Suprapubic skin (tissue), 4 donors: ENCODE data around the gene PCSK5.

Experiments used
- CTCF ChIP-seq, 2 donors: fragments of 200-600 bp in 1 of 2; fragments of 450-650 bp in 1 of 2; sonication (generic) in 1 of 2; IDR thresholded peaks; one replicate each; pipeline ENCODE4 v1.5.1; 2016 to 2019; ENCODE audit warnings: antibody characterized with exemption in 2 of 2, mild to moderate bottlenecking in 1 of 2, moderate library complexity in 1 of 2
- EP300 ChIP-seq: sonication (generic); formaldehyde crosslinking; IDR thresholded peaks from one replicate; pipeline ENCODE4 v1.6.1; 2017; ENCODE audit warnings: antibody characterized with exemption
- POLR2AphosphoS5 ChIP-seq, 3 donors: sonication (generic); formaldehyde crosslinking; IDR thresholded peaks; one replicate each; pipeline ENCODE4 v1.6.1; 2017; ENCODE audit warnings: antibody characterized with exemption in 3 of 3

GRCh38 chr9:75855509-75855908, 35.0 kb upstream of the PCSK5 start:
- no peak for TF ChIP-seq POLR2AphosphoS5 (IDR thresholded peaks at IDR 0.05)
- no peak for TF ChIP-seq CTCF (IDR thresholded peaks at IDR 0.05)
- TF ChIP-seq EP300: no peak
